K562 (cell line): Measurements from ENCODE around the gene CRYBG2. TPM values are rescaled to one million over a fixed set of nuclear protein-coding genes. Genes with fewer than 3 reads are reported as not detected.

Source experiments
- CREB5 ChIP-seq: fragments of 250-450 bp; sonication (Bioruptor Pico); IDR thresholded peaks from 2 replicates; pipeline ENCODE4 v1.5.0; 2020; ENCODE audit warnings: mild to moderate bottlenecking
- FOXP4 ChIP-seq: sonication (generic); formaldehyde crosslinking; IDR thresholded peaks from 2 replicates; pipeline ENCODE4 v1.8.0; 2022; ENCODE audit warnings: mild to moderate bottlenecking, missing genetic modification reagents, borderline replicate concordance
- NFIC ChIP-seq: fragments of 450-650 bp; IDR thresholded peaks from 2 replicates; pipeline ENCODE4 v1.6.1; 2017; ENCODE audit warnings: mild to moderate bottlenecking, inconsistent platforms
- RBM15 ChIP-seq: fragments of 200-400 bp; formaldehyde crosslinking; IDR thresholded peaks from 2 replicates; pipeline ENCODE4 v1.6.1; 2018; ENCODE audit warnings: mild to moderate bottlenecking, low read length, moderate library complexity; ENCODE audit not compliant: insufficient read depth
- SAP30 ChIP-seq: fragments of 200-600 bp; sonication (generic); IDR thresholded peaks from 2 replicates; pipeline ENCODE4 v1.6.1; 2012; ENCODE audit warnings: borderline replicate concordance, low read depth, mild to moderate bottlenecking, moderate library complexity, low read length, control low read depth, inconsistent platforms; ENCODE audit not compliant: insufficient read depth, poor library complexity, severe bottlenecking
- SLC30A9 ChIP-seq: fragments of 250-450 bp; sonication (Bioruptor Pico); IDR thresholded peaks from 2 replicates; pipeline ENCODE4 v1.8.0; 2022; ENCODE audit warnings: mild to moderate bottlenecking, moderate library complexity
- ZBTB9 ChIP-seq: fragments of 450-650 bp; formaldehyde crosslinking; IDR thresholded peaks from 2 replicates; pipeline ENCODE4 v1.4.0; 2020; ENCODE audit warnings: mild to moderate bottlenecking, moderate library complexity
- ZC3H11A ChIP-seq: IDR thresholded peaks from 2 replicates; pipeline ENCODE4 v1.6.1; 2012; ENCODE audit warnings: low read depth, low read length, improper control_type of control experiment
- ZFPM2 ChIP-seq: fragments of 250-450 bp; sonication (Bioruptor Pico); IDR thresholded peaks from 2 replicates; pipeline ENCODE4 v1.5.1; 2022; ENCODE audit warnings: mild to moderate bottlenecking
- ZNF184 ChIP-seq: sonication (generic); formaldehyde crosslinking; IDR thresholded peaks from 2 replicates; pipeline ENCODE4 v1.5.0; 2020; ENCODE audit warnings: missing genetic modification reagents
- ZNF609 ChIP-seq: sonication (generic); formaldehyde crosslinking; IDR thresholded peaks from 2 replicates; pipeline ENCODE4 v1.8.1; 2023; ENCODE audit warnings: missing genetic modification reagents, mild to moderate bottlenecking, borderline replicate concordance
- polyA plus RNA-seq, 8 experiments: library from polyadenylated mRNA; depleted of rRNA in 4 of 8; stranded (reverse) in 5 of 8; unstranded in 3 of 8; fragments of >200 nt; fragmentation: Nextera tagmentation in 2 of 8; fragmentation: Illumina TruSeq in 1 of 8; extraction: Ambion mirVana in 2 of 8; extraction: Trizol in 1 of 8; gene quantifications; 2 replicates each; pipeline versions ENCODE4 v1.2.1 to v1.2.3, GENCODE V29; 2011 to 2014; ENCODE audit warnings: inconsistent platforms in 1 of 8, missing spikeins in 1 of 8
- total RNA-seq, 7 experiments: library from RNA; depleted of rRNA in 6 of 7; stranded (reverse); fragments of >200 nt in 6 of 7; fragmentation: Illumina TruSeq in 2 of 7; extraction: Trizol in 2 of 7; gene quantifications; 2 replicates each; pipeline versions ENCODE4 v1.2.1 to v1.2.3, GENCODE V29; 2011 to 2021; ENCODE audit warnings: low replicate concordance in 1 of 7

CRYBG2 gene
- total and polyA plus RNA-seq, 9 of the 15 experiments (the other 6 are each of a cell fraction or from before 2014, with no cell fraction given): 0.39 to 8.5 (median 3.7) TPM

GRCh38 chr1:26321315-26322041, 32.5 kb downstream of the CRYBG2 start (continued):
- TF ChIP-seq ZNF609 (CRISPR knock-in tag): no peak
- 0 out of 2 replicates have a peak, but pooled peaks have one; percentile 51 for TF ChIP-seq ZBTB9
- no peak for TF ChIP-seq CREB5
- no peak for TF ChIP-seq SAP30
- TF ChIP-seq SLC30A9: no peak
- no peak for TF ChIP-seq FOXP4 (CRISPR knock-in tag)
- TF ChIP-seq ZC3H11A: 0 out of 2 replicates have a peak, but pooled peaks have one; percentile 30
- no peak for TF ChIP-seq ZNF184
- no peak for TF ChIP-seq ZFPM2 (CRISPR knock-in tag)
- no peak for TF ChIP-seq RBM15
- TF ChIP-seq NFIC: no peak
